HL-60 (cell line): ENCODE data around the gene CASP4.

Experiments used
- GABPA ChIP-seq: IDR thresholded peaks from 2 replicates; pipeline ENCODE4 v1.6.1; 2012; ENCODE audit warnings: low read depth
- SPI1 ChIP-seq: IDR thresholded peaks from 2 replicates; pipeline ENCODE4 v1.6.1; 2012; ENCODE audit warnings: low read depth, mild to moderate bottlenecking, borderline replicate concordance
- TF ChIP-seq, protein P1 (sequence below): IDR thresholded peaks from one replicate; pipeline ENCODE4 v1.5.1; 2011; ENCODE audit warnings: low read length, control low read depth, inconsistent platforms; ENCODE audit not compliant: insufficient read depth

DNA sequence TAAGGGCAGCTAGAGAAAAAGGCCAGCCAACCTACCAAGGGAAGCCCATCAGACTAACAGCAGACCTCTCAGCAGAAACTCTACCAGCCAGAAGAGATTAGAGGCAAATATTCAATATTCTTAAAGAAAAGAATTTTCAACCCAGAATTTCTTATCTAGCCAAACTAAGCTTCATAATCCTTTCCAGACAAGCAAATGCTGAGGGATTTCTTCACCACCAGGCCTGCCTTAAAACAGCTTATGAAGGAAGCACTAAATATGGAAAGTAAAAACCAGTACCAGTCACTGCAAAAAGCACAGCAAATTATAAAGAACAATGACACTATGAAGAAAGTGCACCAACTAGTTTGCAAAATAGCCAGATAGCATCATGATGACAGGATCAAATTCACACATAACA is 39.6 kb downstream of the CASP4 start:
- TF ChIP-seq GABPA (no peak), SPI1 (no peak)
- TF ChIP-seq, protein P1, sequence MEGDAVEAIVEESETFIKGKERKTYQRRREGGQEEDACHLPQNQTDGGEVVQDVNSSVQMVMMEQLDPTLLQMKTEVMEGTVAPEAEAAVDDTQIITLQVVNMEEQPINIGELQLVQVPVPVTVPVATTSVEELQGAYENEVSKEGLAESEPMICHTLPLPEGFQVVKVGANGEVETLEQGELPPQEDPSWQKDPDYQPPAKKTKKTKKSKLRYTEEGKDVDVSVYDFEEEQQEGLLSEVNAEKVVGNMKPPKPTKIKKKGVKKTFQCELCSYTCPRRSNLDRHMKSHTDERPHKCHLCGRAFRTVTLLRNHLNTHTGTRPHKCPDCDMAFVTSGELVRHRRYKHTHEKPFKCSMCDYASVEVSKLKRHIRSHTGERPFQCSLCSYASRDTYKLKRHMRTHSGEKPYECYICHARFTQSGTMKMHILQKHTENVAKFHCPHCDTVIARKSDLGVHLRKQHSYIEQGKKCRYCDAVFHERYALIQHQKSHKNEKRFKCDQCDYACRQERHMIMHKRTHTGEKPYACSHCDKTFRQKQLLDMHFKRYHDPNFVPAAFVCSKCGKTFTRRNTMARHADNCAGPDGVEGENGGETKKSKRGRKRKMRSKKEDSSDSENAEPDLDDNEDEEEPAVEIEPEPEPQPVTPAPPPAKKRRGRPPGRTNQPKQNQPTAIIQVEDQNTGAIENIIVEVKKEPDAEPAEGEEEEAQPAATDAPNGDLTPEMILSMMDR = no peak
